ENCODE measurements around the gene IFIT1. TPM values are rescaled to one million over a fixed set of nuclear protein-coding genes. Genes with fewer than 3 reads are reported as not detected.
A peak's percentile ranks its signal among the peaks of the same experiment; 100 is the strongest.

The IFIT1 gene
- total and polyA plus RNA-seq, 2 donors (not counting 3 experiments of a cell fraction or from before 2014, with no cell fraction given), result 0.51 to 0.75 TPM

GRCh38 chr10:89416465-89416864, 24.0 kb downstream of the IFIT1 start:
- H4K20me1 ChIP-seq (replicated peaks; ENCODE audit: control insufficient read depth, extremely low read depth, insufficient read depth, low read length), result no peaks in the 10 kb centered on the region
- no TSS peak for BruUV-seq (replicated peaks)
- CTCF ChIA-PET, result no interaction called here
- FAIRE-seq (no peak), DNase-seq (ENCODE audit: low read depth, low spot score) (no peak)
- no peak for TF ChIP-seq CTCF (IDR thresholded peaks at IDR 0.05; ENCODE audit: extremely low read depth in 1 of 2, insufficient read depth in 1 of 2, low read depth in 1 of 2, low read length in 2 of 2)
- intact Hi-C loops (cut with micrococcal nuclease) (no loop called here), dilution Hi-C loops (cut with MboI; ENCODE audit: extremely low pct_ligation_motif_present, low sequenced_read_pairs) (no loop called here)
- no peak overlapping the region for H3K4me2 ChIP-seq (ENCODE audit: insufficient read depth, low read length)
- H3K27me3 ChIP-seq (ENCODE audit: control insufficient read depth in 2 of 2, insufficient read depth in 2 of 2, low read length in 2 of 2), result no peaks in the 10 kb centered on the region
- no peak overlapping the region for H2AFZ ChIP-seq (ENCODE audit: low read depth, low read length)
- no peaks in the 10 kb centered on the region for H3K9me3 ChIP-seq (replicated peaks; ENCODE audit: control insufficient read depth, insufficient read depth, low read length)
- no peaks in the 10 kb centered on the region for H3K79me2 ChIP-seq (ENCODE audit: control insufficient read depth, insufficient read depth, low read length)
- no peak overlapping the region for H3K9ac ChIP-seq (replicated peaks; ENCODE audit: extremely low read depth, insufficient read depth, low read length)
- no peaks in the 10 kb centered on the region for H3K36me3 ChIP-seq (ENCODE audit: control insufficient read depth in 2 of 2, extremely low read depth in 1 of 2, insufficient read depth in 2 of 2, low read length in 2 of 2)
- H3K27ac ChIP-seq (ENCODE audit: insufficient read depth, low read depth, low read length), result no peak overlapping the region
- no peak overlapping the region for H3K4me3 ChIP-seq (replicated peaks in 1 of 3; ENCODE audit: insufficient read depth in 1 of 3, low read depth in 1 of 3, low read length in 3 of 3)
- H3K4me1 ChIP-seq (ENCODE audit: control insufficient read depth, extremely low read depth, insufficient read depth, low read length), result no peaks in the 10 kb centered on the region
- POLR2A ChIA-PET, result no interaction called here
- H3K9me1 ChIP-seq (replicated peaks; ENCODE audit: control insufficient read depth, extremely low read depth, insufficient read depth, low read length), result no peaks in the 10 kb centered on the region

GRCh38 chr10:89419548-89419947, 27.1 kb downstream of the IFIT1 start:
- TF ChIP-seq POLR2A (IDR thresholded peaks at IDR 0.05; ENCODE audit: low read depth, low read length), result no peak
- TF ChIP-seq JUN (IDR thresholded peaks at IDR 0.05; ENCODE audit: borderline replicate concordance, insufficient read depth, insufficient read length, low read depth), result no peak
- TF ChIP-seq MYC (IDR thresholded peaks at IDR 0.05; ENCODE audit: low read depth, low read length), result no peak
- no peak for TF ChIP-seq GATA2 (IDR thresholded peaks at IDR 0.05; ENCODE audit: insufficient read depth, insufficient read length, low read depth, low read length)
- no peak for TF ChIP-seq MAX (IDR thresholded peaks at IDR 0.05; ENCODE audit: insufficient read depth, insufficient read length)
- TF ChIP-seq CTCF (IDR thresholded peaks at IDR 0.05; ENCODE audit: extremely low read depth in 1 of 2, insufficient read depth in 1 of 2, low read depth in 1 of 2, low read length in 2 of 2), result peak in 1 of 2 donors; percentile 6
- TF ChIP-seq POLR2AphosphoS5 (IDR thresholded peaks at IDR 0.05; ENCODE audit: insufficient read depth, low read depth, low read length), result no peak
- TF ChIP-seq FOS (IDR thresholded peaks at IDR 0.05; ENCODE audit: borderline replicate concordance, insufficient read depth, low read length), result no peak
- no peak for TF ChIP-seq EZH2 (IDR thresholded peaks at IDR 0.05; ENCODE audit: borderline replicate concordance, low read depth, low read length, severe bottlenecking)
- dilution Hi-C loops (cut with MboI; ENCODE audit: extremely low pct_ligation_motif_present, low sequenced_read_pairs) (no loop called here), intact Hi-C loops (cut with micrococcal nuclease) (no loop called here)
- Histone ChIP-seq H3K4me3 (replicated peaks in 1 of 3; ENCODE audit: insufficient read depth in 1 of 3, low read depth in 1 of 3, low read length in 3 of 3) (no peak overlapping the region), H2AFZ (ENCODE audit: low read depth, low read length) (no peak overlapping the region), H4K20me1 (replicated peaks; ENCODE audit: control insufficient read depth, extremely low read depth, insufficient read depth, low read length) (no peaks in the 10 kb centered on the region), H3K9me3 (replicated peaks; ENCODE audit: control insufficient read depth, insufficient read depth, low read length) (no peaks in the 10 kb centered on the region), H3K36me3 (ENCODE audit: control insufficient read depth in 2 of 2, extremely low read depth in 1 of 2, insufficient read depth in 2 of 2, low read length in 2 of 2) (no peaks in the 10 kb centered on the region), H3K27ac (ENCODE audit: insufficient read depth, low read depth, low read length) (no peak overlapping the region), H3K4me1 (ENCODE audit: control insufficient read depth, extremely low read depth, insufficient read depth, low read length) (no peaks in the 10 kb centered on the region), H3K27me3 (ENCODE audit: control insufficient read depth in 2 of 2, insufficient read depth in 2 of 2, low read length in 2 of 2) (no peaks in the 10 kb centered on the region), H3K4me2 (ENCODE audit: insufficient read depth, low read length) (no peak overlapping the region), H3K9ac (replicated peaks; ENCODE audit: extremely low read depth, insufficient read depth, low read length) (no peak overlapping the region), H3K9me1 (replicated peaks; ENCODE audit: control insufficient read depth, extremely low read depth, insufficient read depth, low read length) (no peaks in the 10 kb centered on the region), H3K79me2 (ENCODE audit: control insufficient read depth, insufficient read depth, low read length) (no peaks in the 10 kb centered on the region)
- BruUV-seq (replicated peaks), result no TSS peak
- FAIRE-seq (no peak), DNase-seq (ENCODE audit: low read depth, low spot score) (no peak)
- POLR2A ChIA-PET, result no interaction called here
- CTCF ChIA-PET, result interaction anchor here (1.1 to 2.5 kb wide), 6 partner anchors 15 to 282 kb away, joined by 3 to 8 read pairs (median 5); partner anchors contain the start of gene KIF20B

All from endothelial cell of umbilical vein (primary cell).